Breast epithelium (tissue), 3 donors: ENCODE data around the gene SEBOX.

ENCODE experiments used
- POLR2A ChIP-seq: fragments of 450-650 bp; IDR thresholded peaks from one replicate; pipeline ENCODE4 v1.6.1; 2016; ENCODE audit warnings: antibody characterized with exemption, mild to moderate bottlenecking, moderate library complexity
- TF ChIP-seq, protein P1 (sequence below), 3 donors: fragments of 450-650 bp; IDR thresholded peaks; one replicate each; pipeline ENCODE4 v1.5.1; 2016 to 2017; ENCODE audit warnings: antibody characterized with exemption in 3 of 3, mild to moderate bottlenecking in 3 of 3, moderate library complexity in 3 of 3

DNA sequence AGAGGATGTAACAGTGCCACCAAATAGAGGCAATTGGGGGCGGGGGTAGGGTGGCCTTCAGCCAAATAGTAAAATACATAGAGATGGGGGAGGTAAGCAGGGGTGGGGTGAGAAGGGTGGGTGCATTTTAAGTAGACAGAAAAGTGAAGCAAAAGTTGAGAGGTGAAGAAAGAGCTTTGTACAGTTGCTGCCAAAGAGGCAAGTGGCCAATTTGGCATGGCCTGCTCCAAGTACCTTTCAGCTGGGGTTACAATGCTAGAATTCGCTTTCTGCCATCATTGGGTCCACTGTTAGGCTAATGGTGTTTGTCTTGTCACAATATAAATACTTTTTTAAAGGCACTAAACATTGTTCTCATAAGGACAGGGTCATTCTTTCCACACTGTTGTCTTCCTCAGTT, 51.2 kb downstream of the SEBOX start:
- TF ChIP-seq, protein P1, sequence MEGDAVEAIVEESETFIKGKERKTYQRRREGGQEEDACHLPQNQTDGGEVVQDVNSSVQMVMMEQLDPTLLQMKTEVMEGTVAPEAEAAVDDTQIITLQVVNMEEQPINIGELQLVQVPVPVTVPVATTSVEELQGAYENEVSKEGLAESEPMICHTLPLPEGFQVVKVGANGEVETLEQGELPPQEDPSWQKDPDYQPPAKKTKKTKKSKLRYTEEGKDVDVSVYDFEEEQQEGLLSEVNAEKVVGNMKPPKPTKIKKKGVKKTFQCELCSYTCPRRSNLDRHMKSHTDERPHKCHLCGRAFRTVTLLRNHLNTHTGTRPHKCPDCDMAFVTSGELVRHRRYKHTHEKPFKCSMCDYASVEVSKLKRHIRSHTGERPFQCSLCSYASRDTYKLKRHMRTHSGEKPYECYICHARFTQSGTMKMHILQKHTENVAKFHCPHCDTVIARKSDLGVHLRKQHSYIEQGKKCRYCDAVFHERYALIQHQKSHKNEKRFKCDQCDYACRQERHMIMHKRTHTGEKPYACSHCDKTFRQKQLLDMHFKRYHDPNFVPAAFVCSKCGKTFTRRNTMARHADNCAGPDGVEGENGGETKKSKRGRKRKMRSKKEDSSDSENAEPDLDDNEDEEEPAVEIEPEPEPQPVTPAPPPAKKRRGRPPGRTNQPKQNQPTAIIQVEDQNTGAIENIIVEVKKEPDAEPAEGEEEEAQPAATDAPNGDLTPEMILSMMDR (IDR thresholded peaks at IDR 0.05), result no peak
- TF ChIP-seq POLR2A, result no peak
